Hematopoietic multipotent progenitor cell treated with erythropoietin and hydrocortisone succinate and interleukin-3 and kit ligand, for 17 days (in vitro differentiated cells): ENCODE results near the gene LPCAT1.
"Not testable (repeated sequence)": the region's sequence is repeated elsewhere in the genome, so short reads cannot be mapped to it uniquely, and the experiment has no call there.

ENCODE experiments used
- DNase-seq: peaks from one replicate; pipeline ENCODE4 v3.0.0-alpha.2; 2015; ENCODE audit warnings: low spot score

The LPCAT1 gene

GRCh38 chr5:1478271-1479035 is 45.3 kb downstream of the LPCAT1 start:
- DNase-seq = no peak

- DNase-seq = no peak
Observed at GRCh38 chr5:1477341-1477740, 46.4 kb downstream of the LPCAT1 start.

GRCh38 chr5:1476967-1477310 is 46.8 kb downstream of the LPCAT1 start:
- no peak for DNase-seq

- no peak for DNase-seq
Observed at GRCh38 chr5:1476181-1476966, 47.4 kb downstream of the LPCAT1 start.

- DNase-seq = not testable (repeated sequence)
Observed at GRCh38 chr5:1475544-1475900, 48.2 kb downstream of the LPCAT1 start.

GRCh38 chr5:1474866-1475543 is 48.8 kb downstream of the LPCAT1 start:
- DNase-seq = no peak

GRCh38 chr5:1474183-1474839 is 49.4 kb downstream of the LPCAT1 start:
- no peak for DNase-seq

- no peak for DNase-seq
Observed at GRCh38 chr5:1473746-1474145, 50.0 kb downstream of the LPCAT1 start.

- no peak for DNase-seq
Observed at GRCh38 chr5:1472964-1473628, 50.7 kb downstream of the LPCAT1 start.

- no peak for DNase-seq
Observed at GRCh38 chr5:1471997-1472963, 51.5 kb downstream of the LPCAT1 start.

- DNase-seq = no peak
Observed at GRCh38 chr5:1471240-1471853, 52.4 kb downstream of the LPCAT1 start.

GRCh38 chr5:1470762-1471211 is 53.0 kb downstream of the LPCAT1 start:
- DNase-seq = no peak

- no peak for DNase-seq
Observed at GRCh38 chr5:1468629-1469527, 54.9 kb downstream of the LPCAT1 start.

GRCh38 chr5:1468247-1468612 is 55.5 kb downstream of the LPCAT1 start:
- no peak for DNase-seq

GRCh38 chr5:1467341-1468246 is 56.2 kb downstream of the LPCAT1 start:
- no peak for DNase-seq

- no peak for DNase-seq
Observed at GRCh38 chr5:1466631-1467265, 57.0 kb downstream of the LPCAT1 start.

GRCh38 chr5:1465966-1466471 is 57.7 kb downstream of the LPCAT1 start:
- DNase-seq = no peak
